HG03442 (cell line): ENCODE data around the gene KLF9.

Source experiments
- ATAC-seq: cut with Tn5 transposase; IDR thresholded peaks from one replicate; pipeline ENCODE4 v1.9.1; 2021; ENCODE audit warnings: mild to moderate bottlenecking, moderate library complexity; ENCODE audit not compliant: unreplicated experiment

The KLF9 gene

DNA sequence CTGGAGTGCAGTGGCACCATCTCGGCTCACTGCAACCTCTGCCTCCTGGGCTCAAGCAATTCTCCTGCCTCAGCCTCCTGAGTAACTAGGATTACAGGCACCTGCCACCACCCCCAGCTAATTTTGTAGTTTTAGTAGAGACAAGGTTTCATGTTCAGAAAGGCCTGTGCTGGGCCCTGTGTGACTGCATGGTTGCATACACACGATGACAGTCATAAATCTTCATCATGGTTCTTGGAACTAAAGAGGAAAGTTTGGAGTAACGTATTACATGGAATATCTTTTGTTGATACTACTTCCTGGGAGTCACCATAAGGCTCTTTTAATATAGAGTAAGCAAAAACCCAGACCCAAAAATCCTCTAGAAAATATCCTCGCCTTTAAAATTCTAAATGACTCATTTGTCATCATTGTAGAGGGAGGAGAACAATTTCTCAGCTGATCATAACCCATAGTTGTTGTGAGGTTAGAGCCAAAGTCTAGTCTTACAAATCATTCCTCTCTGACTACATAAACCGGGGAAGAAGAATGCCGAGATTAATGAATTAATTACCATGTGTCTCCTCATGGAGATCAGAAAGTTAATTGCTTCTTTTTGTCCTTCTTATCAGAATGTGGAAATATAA, 47.0 kb downstream of the KLF9 start:
- no peak for ATAC-seq

- no peak for ATAC-seq
These were observed 50.7 kb downstream of the KLF9 start for GRCh38 chr9:70363760-70364159.

DNA sequence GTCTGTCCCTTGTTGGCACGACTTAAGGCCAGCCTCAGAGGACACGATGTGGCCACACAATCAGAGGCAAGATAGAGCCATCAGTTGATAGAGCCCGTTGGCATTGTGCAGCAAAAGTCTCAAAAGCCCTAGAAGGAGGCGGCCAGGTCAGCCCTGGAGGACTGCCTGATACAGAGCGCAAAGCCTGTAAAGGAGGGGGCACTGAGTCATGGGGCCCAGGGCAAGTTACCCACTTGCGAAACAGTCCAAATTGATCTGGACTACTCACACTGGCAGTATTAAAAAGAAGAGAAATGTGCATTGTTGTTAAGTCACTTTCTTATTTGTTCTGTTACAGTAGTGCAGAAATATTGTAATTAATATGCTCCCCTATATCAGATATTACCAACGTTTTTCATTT, 51.5 kb downstream of the KLF9 start:
- ATAC-seq: no peak

GRCh38 chr9:70355801-70356200, 58.7 kb downstream of the KLF9 start:
- no peak for ATAC-seq

DNA sequence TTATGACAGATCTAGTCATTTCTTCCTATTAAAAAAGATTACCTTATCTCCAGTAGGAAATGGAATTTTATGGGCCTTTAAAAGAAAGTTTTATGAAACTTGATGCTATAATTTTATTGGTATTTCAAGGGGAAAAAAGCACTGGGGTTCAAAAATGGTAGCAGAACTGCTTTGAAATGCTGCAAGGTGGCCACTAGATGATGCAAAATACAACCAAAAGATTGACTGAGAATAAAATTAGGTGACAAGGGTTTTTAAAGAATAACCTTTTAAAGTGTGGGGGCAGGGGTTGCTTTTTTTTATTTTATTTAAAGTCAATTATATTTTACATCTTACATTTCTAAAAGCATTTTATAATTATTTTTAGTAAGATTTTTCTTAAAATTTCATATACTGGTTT, 61.7 kb downstream of the KLF9 start:
- no peak for ATAC-seq

GRCh38 chr9:70352356-70352755, 62.1 kb downstream of the KLF9 start:
- no peak for ATAC-seq

DNA sequence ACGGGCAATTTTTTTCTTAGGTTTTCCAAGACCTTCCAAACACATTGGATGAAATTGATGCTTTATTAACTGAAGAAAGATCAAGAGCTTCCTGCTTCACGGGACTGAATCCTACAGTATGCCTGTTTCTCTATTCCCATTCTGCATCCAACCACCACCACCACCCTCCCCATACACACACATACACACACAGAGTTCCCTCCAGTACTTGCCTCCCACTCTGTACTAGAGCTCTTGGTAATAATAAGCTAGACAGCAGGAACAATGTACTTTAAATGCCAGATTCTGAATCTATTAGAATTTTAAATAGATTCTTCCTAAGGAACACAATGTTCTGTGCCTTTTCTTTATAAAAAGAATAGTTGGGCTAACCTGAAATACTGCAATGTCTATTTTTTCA, 67.4 kb downstream of the KLF9 start:
- ATAC-seq: no peak

- ATAC-seq: no peak
These were observed 73.9 kb downstream of the KLF9 start for GRCh38 chr9:70340572-70340971.
